Measurements from ENCODE around the gene MRAP2. TPM values are rescaled to one million over a fixed set of nuclear protein-coding genes. Genes with fewer than 3 reads are reported as not detected.

Gene MRAP2
- total RNA-seq, 4 donors from 2014 or later: 2.2 to 7.6 (median 4.4) TPM

DNA sequence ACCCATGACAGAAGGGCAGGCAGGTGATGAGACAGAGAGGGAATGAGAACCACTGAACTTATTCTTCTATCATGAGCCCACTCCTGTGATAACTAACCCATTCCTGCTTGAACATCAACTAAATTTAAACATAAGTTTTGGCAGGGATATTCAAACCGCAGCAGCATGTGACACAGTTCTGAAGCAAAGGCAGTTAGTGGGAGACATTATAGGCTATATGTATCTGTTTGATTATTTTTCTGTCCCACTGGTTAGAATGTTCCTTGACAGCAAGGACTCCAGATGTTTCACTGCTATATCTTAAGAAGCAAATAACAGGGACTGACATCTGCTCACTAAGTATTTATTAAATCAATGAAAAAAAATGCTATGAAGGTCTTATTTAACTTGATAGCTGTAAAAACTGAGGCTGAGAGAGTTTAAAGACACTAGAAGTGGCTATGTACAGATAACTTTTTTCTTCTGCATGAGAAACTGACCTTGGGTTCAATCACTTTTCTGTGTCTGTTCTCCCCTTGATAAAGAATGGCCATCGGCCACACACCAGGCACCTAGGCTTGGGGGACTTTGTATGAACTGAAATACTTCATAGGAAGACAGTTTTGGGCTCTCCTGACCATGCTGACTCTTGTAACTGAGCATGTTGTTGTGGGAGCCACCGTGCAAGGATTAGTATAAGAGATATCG lies 102.9 kb downstream of the MRAP2 start:
- no peaks in the 10 kb centered on the region for H3K4me1 ChIP-seq
- H3K27ac ChIP-seq: no peak overlapping the region
- no peak for TF ChIP-seq POLR2A (IDR thresholded peaks at IDR 0.05)
- TF ChIP-seq EP300 (IDR thresholded peaks at IDR 0.05): no peak
- TF ChIP-seq, protein P1, sequence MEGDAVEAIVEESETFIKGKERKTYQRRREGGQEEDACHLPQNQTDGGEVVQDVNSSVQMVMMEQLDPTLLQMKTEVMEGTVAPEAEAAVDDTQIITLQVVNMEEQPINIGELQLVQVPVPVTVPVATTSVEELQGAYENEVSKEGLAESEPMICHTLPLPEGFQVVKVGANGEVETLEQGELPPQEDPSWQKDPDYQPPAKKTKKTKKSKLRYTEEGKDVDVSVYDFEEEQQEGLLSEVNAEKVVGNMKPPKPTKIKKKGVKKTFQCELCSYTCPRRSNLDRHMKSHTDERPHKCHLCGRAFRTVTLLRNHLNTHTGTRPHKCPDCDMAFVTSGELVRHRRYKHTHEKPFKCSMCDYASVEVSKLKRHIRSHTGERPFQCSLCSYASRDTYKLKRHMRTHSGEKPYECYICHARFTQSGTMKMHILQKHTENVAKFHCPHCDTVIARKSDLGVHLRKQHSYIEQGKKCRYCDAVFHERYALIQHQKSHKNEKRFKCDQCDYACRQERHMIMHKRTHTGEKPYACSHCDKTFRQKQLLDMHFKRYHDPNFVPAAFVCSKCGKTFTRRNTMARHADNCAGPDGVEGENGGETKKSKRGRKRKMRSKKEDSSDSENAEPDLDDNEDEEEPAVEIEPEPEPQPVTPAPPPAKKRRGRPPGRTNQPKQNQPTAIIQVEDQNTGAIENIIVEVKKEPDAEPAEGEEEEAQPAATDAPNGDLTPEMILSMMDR (IDR thresholded peaks at IDR 0.05): no peak
- WGBS, 2 donors: 90 to 92% methylated on average over 4 of the region's 4 CpGs
- DNase-seq (ENCODE audit: low spot score in 2 of 2): no peak
- no peak overlapping the region for H3K4me3 ChIP-seq
- H3K36me3 ChIP-seq: peaks cover 0 to 71% (median 0%) of the 10 kb centered on the region in 3 donors
- H3K9me3 ChIP-seq: peaks cover 0 to 13% (median 0%) of the 10 kb centered on the region in 4 donors
- no peaks in the 10 kb centered on the region for H3K27me3 ChIP-seq

DNA sequence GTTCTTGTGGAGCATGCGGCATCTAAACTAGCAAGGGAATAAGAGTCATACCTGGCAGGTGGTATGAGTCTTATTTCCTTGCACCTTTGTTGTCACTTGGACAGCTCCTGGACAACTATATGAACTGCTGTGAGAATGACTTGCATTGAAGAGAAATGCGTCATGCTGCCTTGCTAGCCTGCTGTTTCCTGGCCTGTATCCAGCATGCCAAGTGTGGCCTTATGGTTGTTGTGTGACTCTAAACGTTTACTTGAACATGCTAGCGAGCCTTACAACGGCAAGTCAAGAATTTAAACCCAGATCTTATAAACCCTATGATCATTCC lies 103.4 kb downstream of the MRAP2 start:
- 74 to 75% methylated on average over 5 of the region's 5 CpGs for WGBS, 2 donors
- Histone ChIP-seq H3K4me3 (no peak overlapping the region), H3K27me3 (no peaks in the 10 kb centered on the region), H3K36me3 (peaks cover 0 to 75% (median 0%) of the 10 kb centered on the region in 3 donors), H3K4me1 (no peaks in the 10 kb centered on the region), H3K27ac (no peak overlapping the region), H3K9me3 (peaks cover 0 to 13% (median 0%) of the 10 kb centered on the region in 4 donors)
- DNase-seq (ENCODE audit: low spot score in 2 of 2): no peak
- TF ChIP-seq POLR2A (IDR thresholded peaks at IDR 0.05) (no peak), EP300 (IDR thresholded peaks at IDR 0.05) (no peak)
- TF ChIP-seq, protein P1 (IDR thresholded peaks at IDR 0.05): no peak

DNA sequence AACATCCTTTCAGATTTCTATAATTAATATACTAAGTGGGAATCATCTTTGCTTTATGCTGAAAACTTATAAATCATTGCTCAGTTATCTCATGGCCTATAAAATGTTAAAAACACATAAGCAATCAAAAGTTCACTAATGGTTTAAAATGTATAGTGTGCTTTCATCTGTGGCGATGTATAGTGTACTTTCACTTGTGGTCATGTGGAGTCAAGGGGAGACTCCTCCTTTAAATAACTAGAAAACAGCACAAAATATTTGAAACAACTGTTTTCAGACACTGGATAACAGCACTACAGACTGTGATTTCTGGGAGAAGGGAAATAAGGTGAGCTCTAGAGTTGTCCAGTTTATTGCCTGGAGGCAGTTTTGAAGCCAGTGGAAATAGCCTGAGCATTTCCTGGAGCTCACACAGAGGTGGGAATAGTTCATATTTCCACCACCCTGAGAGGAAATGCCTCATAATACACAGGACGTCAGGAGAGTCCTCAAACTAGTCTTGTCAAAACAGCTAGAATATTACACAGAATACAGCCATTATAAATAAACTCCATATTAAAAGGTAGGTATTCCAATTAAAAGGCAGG lies 104.5 kb downstream of the MRAP2 start:
- DNase-seq (ENCODE audit: low spot score in 2 of 2): no peak
- peaks cover 0 to 70% (median 0%) of the 10 kb centered on the region in 3 donors for H3K36me3 ChIP-seq
- no peaks in the 10 kb centered on the region for H3K27me3 ChIP-seq
- H3K27ac ChIP-seq: peak overlapping the region in 1 of 4 donors; percentile 10
- H3K4me1 ChIP-seq: no peaks in the 10 kb centered on the region
- TF ChIP-seq EP300 (IDR thresholded peaks at IDR 0.05) (no peak), POLR2A (IDR thresholded peaks at IDR 0.05) (no peak)
- TF ChIP-seq, protein P1 (IDR thresholded peaks at IDR 0.05): no peak
- H3K4me3 ChIP-seq: no peak overlapping the region
- H3K9me3 ChIP-seq: peaks cover 0 to 13% (median 0%) of the 10 kb centered on the region in 4 donors
- WGBS, 2 donors: 80 to 81% methylated on average over 2 of the region's 2 CpGs

DNA sequence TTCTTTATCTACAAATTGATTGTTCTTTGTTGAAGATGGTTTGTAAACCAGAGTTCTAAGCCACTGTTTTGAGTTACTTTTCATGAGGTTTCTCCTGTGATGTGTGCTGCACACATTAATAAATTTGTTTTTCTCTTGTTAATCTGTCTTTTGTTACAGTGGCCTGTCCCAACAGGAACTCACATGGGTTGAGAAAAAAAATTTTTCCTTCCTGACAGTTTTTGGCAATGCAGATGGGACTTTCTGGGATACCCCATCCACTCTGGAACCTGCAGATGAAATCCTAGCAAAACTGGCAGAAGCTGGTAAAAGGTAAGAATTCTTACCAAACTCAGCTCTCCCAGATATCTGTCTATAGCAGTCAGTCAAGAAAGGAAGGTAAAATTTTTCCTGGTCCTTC lies 105.7 kb downstream of the MRAP2 start:
- TF ChIP-seq EP300 (IDR thresholded peaks at IDR 0.05) (no peak), POLR2A (IDR thresholded peaks at IDR 0.05) (no peak)
- TF ChIP-seq, protein P1 (IDR thresholded peaks at IDR 0.05): no peak
- Histone ChIP-seq H3K9me3 (peaks cover 0 to under 1% (median 0%) of the 10 kb centered on the region in 4 donors), H3K4me1 (no peaks in the 10 kb centered on the region), H3K36me3 (peaks cover 0 to 57% (median 0%) of the 10 kb centered on the region in 3 donors), H3K27ac (no peak overlapping the region), H3K4me3 (no peak overlapping the region), H3K27me3 (no peaks in the 10 kb centered on the region)
- no peak for DNase-seq (ENCODE audit: low spot score in 2 of 2)

Other genes with a start within 250 kb of the MRAP2 start
- gene RIPPLY2, start 180.4 kb upstream of the MRAP2 start, total RNA-seq: 10 to 100 TPM in 1 of 4 donors, under 1 TPM in 1, not detected in 2; 0.21 to 16.7 TPM
- gene CYB5R4, start 174.1 kb upstream of the MRAP2 start, total RNA-seq: 10 to 100 TPM in 2 of 4 donors, 1 to 10 TPM in 2; 4.2 to 13.1 (median 8.3) TPM
- gene CEP162, start 193.9 kb downstream of the MRAP2 start, total RNA-seq: 10 to 100 TPM; 15.1 to 20.9 (median 18.7) TPM